ENCODE data around the gene FAM228B. TPM values are rescaled to one million over a fixed set of nuclear protein-coding genes. Genes with fewer than 3 reads are reported as not detected.

FAM228B gene
- total and polyA plus RNA-seq, 9 of the 15 experiments (the other 6 are each of a cell fraction or from before 2014, with no cell fraction given) = 1.1 to 3.7 (median 2.6) TPM

DNA sequence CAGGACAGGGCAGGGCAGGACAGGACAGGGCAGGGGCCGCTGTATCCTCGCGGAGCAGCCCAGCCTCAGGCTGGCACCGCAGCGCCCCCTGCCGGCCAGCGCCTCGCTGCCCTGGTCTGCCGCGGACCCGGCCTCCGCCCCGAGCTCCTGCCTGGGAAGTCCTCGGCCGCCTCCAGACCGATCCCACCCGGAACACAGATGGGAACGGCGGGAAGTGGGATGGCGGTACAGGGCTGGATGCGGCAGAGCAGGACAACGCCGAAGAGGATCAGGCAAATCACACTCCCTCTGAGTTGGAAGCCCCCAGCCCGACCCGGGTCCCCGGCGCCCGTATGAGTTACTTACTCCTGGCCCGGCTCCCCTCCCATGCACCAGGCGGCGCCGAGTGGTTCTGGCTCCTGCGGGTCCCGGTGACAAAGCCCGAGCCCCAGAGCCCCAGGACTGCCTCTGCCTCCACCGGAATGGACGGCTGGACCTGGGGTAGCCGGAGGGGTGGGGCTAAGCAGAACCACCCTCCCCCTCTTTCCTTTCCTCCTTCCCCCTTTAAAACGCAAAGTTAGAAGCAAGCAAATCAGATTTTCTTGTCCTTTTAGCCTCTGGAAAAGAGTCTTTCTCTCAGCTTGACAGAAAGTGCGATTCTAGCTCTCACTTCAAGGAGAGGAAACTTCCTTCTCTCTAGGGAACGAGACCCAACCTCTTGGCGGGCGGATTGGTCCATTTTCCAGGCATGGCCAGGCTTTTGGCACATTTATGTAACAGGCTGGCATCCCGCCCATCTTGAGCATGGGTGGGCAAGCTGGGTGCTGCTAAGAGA is 38.7 kb upstream of the FAM228B start, which contains the start of gene TP53I3 (continued):
- TF ChIP-seq SIN3A (IDR thresholded peaks at IDR 0.05; ENCODE audit: borderline replicate concordance in 2 of 2, control insufficient read depth in 1 of 2, low read depth in 2 of 2, low read length in 2 of 2) (peak in 1 of 2 experiments; percentile 58; a peak in 1 of 4 replicates), ZNF263 (CRISPR knock-in tag; IDR thresholded peaks at IDR 0.05; ENCODE audit: borderline replicate concordance) (no peak), SMARCA5 (IDR thresholded peaks at IDR 0.05) (no peak), ZSCAN32 (CRISPR knock-in tag; IDR thresholded peaks at IDR 0.05) (no peak), ETV6 (IDR thresholded peaks at IDR 0.05; ENCODE audit: borderline replicate concordance in 1 of 2, low read depth in 2 of 2, low read length in 1 of 2) (no peak), ETV6 (CRISPR knock-in tag; IDR thresholded peaks at IDR 0.05; ENCODE audit: borderline replicate concordance) (no peak), PHF8 (IDR thresholded peaks at IDR 0.05; ENCODE audit: borderline replicate concordance, low read length) (peak; percentile 53; the same call in 1 of the 2 replicates), HEY1 (CRISPR knock-in tag; IDR thresholded peaks at IDR 0.05; ENCODE audit: borderline replicate concordance) (no peak), TSC22D4 (tag; IDR thresholded peaks at IDR 0.05) (no peak), CBX1 (IDR thresholded peaks at IDR 0.05; ENCODE audit: low read depth) (peak; percentile 61; the same call in 1 of the 2 replicates), KDM4B (IDR thresholded peaks at IDR 0.05; ENCODE audit: borderline replicate concordance in 2 of 2, low read depth in 1 of 2) (0 out of 4 replicates have a peak, but pooled peaks of 1 of the 2 experiments have one; percentile 30), ELF2 (CRISPR knock-in tag; IDR thresholded peaks at IDR 0.05) (peak; percentile 50), ZBED1 (IDR thresholded peaks at IDR 0.05) (no peak), RBM39 (optimal IDR thresholded peaks at IDR 0.05; ENCODE audit: low read depth, low read length) (peak; percentile 16), CCNT2 (IDR thresholded peaks at IDR 0.05; ENCODE audit: borderline replicate concordance, extremely low read depth, insufficient read length, low read depth, low read length) (peak; percentile 57), IFI16 (CRISPR knock-in tag; IDR thresholded peaks at IDR 0.05) (no peak), ZNF518B (CRISPR knock-in tag; IDR thresholded peaks at IDR 0.05) (no peak)
- TF ChIP-seq, protein P1, sequence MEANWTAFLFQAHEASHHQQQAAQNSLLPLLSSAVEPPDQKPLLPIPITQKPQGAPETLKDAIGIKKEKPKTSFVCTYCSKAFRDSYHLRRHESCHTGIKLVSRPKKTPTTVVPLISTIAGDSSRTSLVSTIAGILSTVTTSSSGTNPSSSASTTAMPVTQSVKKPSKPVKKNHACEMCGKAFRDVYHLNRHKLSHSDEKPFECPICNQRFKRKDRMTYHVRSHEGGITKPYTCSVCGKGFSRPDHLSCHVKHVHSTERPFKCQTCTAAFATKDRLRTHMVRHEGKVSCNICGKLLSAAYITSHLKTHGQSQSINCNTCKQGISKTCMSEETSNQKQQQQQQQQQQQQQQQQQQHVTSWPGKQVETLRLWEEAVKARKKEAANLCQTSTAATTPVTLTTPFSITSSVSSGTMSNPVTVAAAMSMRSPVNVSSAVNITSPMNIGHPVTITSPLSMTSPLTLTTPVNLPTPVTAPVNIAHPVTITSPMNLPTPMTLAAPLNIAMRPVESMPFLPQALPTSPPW (CRISPR knock-in tag; IDR thresholded peaks at IDR 0.05) = peak; percentile 63
- TF ChIP-seq, protein P2, sequence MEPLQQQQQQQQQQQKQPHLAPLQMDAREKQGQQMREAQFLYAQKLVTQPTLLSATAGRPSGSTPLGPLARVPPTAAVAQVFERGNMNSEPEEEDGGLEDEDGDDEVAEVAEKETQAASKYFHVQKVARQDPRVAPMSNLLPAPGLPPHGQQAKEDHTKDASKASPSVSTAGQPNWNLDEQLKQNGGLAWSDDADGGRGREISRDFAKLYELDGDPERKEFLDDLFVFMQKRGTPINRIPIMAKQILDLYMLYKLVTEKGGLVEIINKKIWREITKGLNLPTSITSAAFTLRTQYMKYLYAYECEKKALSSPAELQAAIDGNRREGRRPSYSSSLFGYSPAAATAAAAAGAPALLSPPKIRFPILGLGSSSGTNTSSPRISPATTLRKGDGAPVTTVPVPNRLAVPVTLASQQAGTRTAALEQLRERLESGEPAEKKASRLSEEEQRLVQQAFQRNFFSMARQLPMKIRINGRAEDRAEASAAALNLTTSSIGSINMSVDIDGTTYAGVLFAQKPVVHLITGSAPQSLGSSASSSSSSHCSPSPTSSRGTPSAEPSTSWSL (CRISPR knock-in tag; IDR thresholded peaks at IDR 0.05; ENCODE audit: borderline replicate concordance) = no peak
